A549 (cell line): ENCODE measurements around the gene CDCP1. TPM values are rescaled to one million over a fixed set of nuclear protein-coding genes. Genes with fewer than 3 reads are reported as not detected.

Source experiments
- ATAC-seq, 2 experiments: fragments of 200-7000 bp in 1 of 2; fragments of >200 bp in 1 of 2; cut with Nextera tagmentation in 1 of 2; cut with Tn5 transposase in 1 of 2; 3 replicates each; pipeline versions ENCODE4 v1.8.0 to v1.9.1; 2018 to 2020; ENCODE audit warnings: mild to moderate bottlenecking in 1 of 2, moderate library complexity in 1 of 2
- CTCF ChIA-PET: fragments of 300-600 bp; sonication (Branson Sonifier 250); formaldehyde crosslinking; extraction: SDS; loops from one replicate; lab custom pipeline; 2021; ENCODE audit warnings: antibody characterized with exemption, inconsistent platforms; lab: Yijun Ruan, JAX
- POLR2A ChIA-PET: fragments of 350-600 bp; formaldehyde crosslinking; extraction: SDS; loops from one replicate; lab custom pipeline; 2021; ENCODE audit warnings: antibody characterized with exemption, inconsistent platforms; lab: Yijun Ruan, JAX
- DNase-seq, 2 experiments: peaks; one replicate each; pipeline versions ENCODE4 v3.0.0 to v3.0.0-alpha.2; 2011 to 2016; ENCODE audit warnings: low read depth in 1 of 2, low spot score in 1 of 2
- FAIRE-seq: peaks from 2 replicates; lab custom pipeline; 2011; peaks lifted over from hg19 to GRCh38; lab: Jason Lieb, UNC
- H3K27ac ChIP-seq, 2 experiments: fragments of >200 bp; sonication (Bioruptor Twin); formaldehyde crosslinking; 3 replicates each; pipeline ENCODE4 v1.5.1; 2016 to 2017
- H3K4me1 ChIP-seq: fragments of >200 bp; sonication (Bioruptor Twin); formaldehyde crosslinking; 3 replicates; pipeline ENCODE4 v1.6.1; 2016
- H3K4me2 ChIP-seq: fragments of >200 bp; sonication (Bioruptor Twin); formaldehyde crosslinking; 3 replicates; pipeline ENCODE4 v1.6.1; 2016
- H3K4me3 ChIP-seq: fragments of >200 bp; sonication (Bioruptor Twin); formaldehyde crosslinking; 3 replicates; pipeline ENCODE4 v1.5.1; 2016
- H3K9me3 ChIP-seq: fragments of >200 bp; sonication (Bioruptor Twin); formaldehyde crosslinking; 3 replicates; pipeline ENCODE4 v1.6.1; 2016
- BHLHE40 ChIP-seq: IDR thresholded peaks from 2 replicates; pipeline ENCODE4 v1.6.1; 2012; ENCODE audit warnings: low read depth, low read length, inconsistent platforms
- CHD4 ChIP-seq: fragments of 200-600 bp; sonication (generic); IDR thresholded peaks from 2 replicates; pipeline ENCODE4 v1.6.1; 2016; ENCODE audit warnings: antibody characterized with exemption, mild to moderate bottlenecking, borderline replicate concordance
- CTCF ChIP-seq: fragments of >200 bp; sonication (Bioruptor Twin); formaldehyde crosslinking; IDR thresholded peaks from 3 replicates; pipeline ENCODE4 v1.5.1; 2016
- ELK1 ChIP-seq: fragments of 150-350 bp; IDR thresholded peaks from 2 replicates; pipeline ENCODE4 v1.6.1; 2014; ENCODE audit warnings: low read depth, mild to moderate bottlenecking, low read length
- HDAC2 ChIP-seq: fragments of 200-600 bp; sonication (generic); IDR thresholded peaks from 2 replicates; pipeline ENCODE4 v1.6.1; 2016
- HEYL ChIP-seq: fragments of 250-450 bp; sonication (Bioruptor Pico); IDR thresholded peaks from 2 replicates; pipeline ENCODE4 v1.8.0; 2021; ENCODE audit warnings: mild to moderate bottlenecking, moderate library complexity
- HOXB13 ChIP-seq: fragments of 250-450 bp; sonication (Bioruptor Pico); IDR thresholded peaks from 2 replicates; pipeline ENCODE4 v1.5.0; 2020; ENCODE audit warnings: low read depth, mild to moderate bottlenecking, moderate library complexity
- HOXB5 ChIP-seq: fragments of 250-450 bp; sonication (Bioruptor Pico); IDR thresholded peaks from 2 replicates; pipeline ENCODE4 v1.5.0; 2020; ENCODE audit warnings: mild to moderate bottlenecking, moderate library complexity
- JUN ChIP-seq, 2 experiments: fragments of >200 bp; sonication (Bioruptor Twin); formaldehyde crosslinking; IDR thresholded peaks; 2 replicates in 1 of 2; 3 replicates in 1 of 2; pipeline ENCODE4 v1.6.1; 2016 to 2017
- JUNB ChIP-seq: fragments of >200 bp; sonication (Bioruptor Twin); formaldehyde crosslinking; IDR thresholded peaks from 2 replicates; pipeline ENCODE4 v1.6.1; 2016
- KDM1A ChIP-seq: fragments of 200-600 bp; sonication (generic); IDR thresholded peaks from 2 replicates; pipeline ENCODE4 v1.6.1; 2016; ENCODE audit warnings: low read depth, mild to moderate bottlenecking
- NPAS2 ChIP-seq: fragments of 250-450 bp; sonication (Bioruptor Pico); IDR thresholded peaks from 2 replicates; pipeline ENCODE4 v1.8.0; 2022; ENCODE audit warnings: mild to moderate bottlenecking, moderate library complexity, borderline replicate concordance
- NR3C1 ChIP-seq: fragments of >200 bp; sonication (Bioruptor Twin); formaldehyde crosslinking; IDR thresholded peaks from 3 replicates; pipeline ENCODE4 v1.6.1; 2017
- POLR2A ChIP-seq: IDR thresholded peaks from 2 replicates; pipeline ENCODE4 v1.6.1; 2012; ENCODE audit warnings: mild to moderate bottlenecking, low read length
- RAD21 ChIP-seq, 2 experiments: fragments of >200 bp in 1 of 2; sonication (Bioruptor Twin) in 1 of 2; formaldehyde crosslinking in 1 of 2; IDR thresholded peaks in 1 of 2; conservative IDR thresholded peaks in 1 of 2; 2 replicates in 1 of 2; 3 replicates in 1 of 2; pipeline ENCODE4 v1.6.1; 2012 to 2018; ENCODE audit warnings: inconsistent platforms in 1 of 2
- RCOR1 ChIP-seq: fragments of 150-350 bp; IDR thresholded peaks from 2 replicates; pipeline ENCODE4 v1.6.1; 2014; ENCODE audit warnings: antibody characterized with exemption, low read length, low read depth
- RFX5 ChIP-seq: fragments of 450-650 bp; IDR thresholded peaks from 2 replicates; pipeline ENCODE4 v1.7.1; 2014; ENCODE audit warnings: antibody characterized with exemption, mild to moderate bottlenecking, moderate library complexity
- SMC3 ChIP-seq: fragments of >200 bp; sonication (Bioruptor Twin); formaldehyde crosslinking; IDR thresholded peaks from 3 replicates; pipeline ENCODE4 v1.6.1; 2018; ENCODE audit warnings: inconsistent platforms
- SREBF2 ChIP-seq: fragments of 450-650 bp; IDR thresholded peaks from 2 replicates; pipeline ENCODE4 v1.6.1; 2014; ENCODE audit warnings: mild to moderate bottlenecking, moderate library complexity
- TFCP2L1 ChIP-seq: fragments of 250-450 bp; sonication (Bioruptor Pico); IDR thresholded peaks from 2 replicates; pipeline ENCODE4 v1.5.0; 2021; ENCODE audit warnings: mild to moderate bottlenecking
- USF2 ChIP-seq: fragments of 450-650 bp; IDR thresholded peaks from 2 replicates; pipeline ENCODE4 v1.6.1; 2014; ENCODE audit warnings: antibody characterized with exemption
- ZC3H11A ChIP-seq: fragments of 450-650 bp; IDR thresholded peaks from 2 replicates; pipeline ENCODE4 v1.6.1; 2014; ENCODE audit warnings: antibody characterized with exemption, mild to moderate bottlenecking
- ZSCAN20 ChIP-seq: fragments of 250-450 bp; sonication (Bioruptor Pico); IDR thresholded peaks from 2 replicates; pipeline ENCODE4 v1.8.0; 2022; ENCODE audit warnings: mild to moderate bottlenecking, moderate library complexity
- WGBS: methylation state at CpG from one replicate; pipeline ENCODE4 v1.1.6; 2017; ENCODE audit errors: missing lambda C conversion rate; 5-methylcytosine and 5-hydroxymethylcytosine counted together
- polyA plus RNA-seq, 4 experiments: library from polyadenylated mRNA; depleted of rRNA in 3 of 4; stranded (reverse); fragments of >200 nt; fragmentation: RNase III in 1 of 4; extraction: RNeasy Plus Mini Kit Qiagen cat#74134 plus additional on column Dnase treatment in 1 of 4; gene quantifications; 2 replicates in 3 of 4; 3 replicates in 1 of 4; pipeline ENCODE4 v1.2.3, GENCODE V29; 2011 to 2017

Gene CDCP1
- polyA plus RNA-seq, 2 of the 4 experiments (the other 2 are of a cell fraction): 3.0 to 9.9 TPM

GRCh38 chr3:45100981-45101407, 45.2 kb downstream of the CDCP1 start:
- WGBS: 82% methylated on average over 3 of the region's 3 CpGs
- DNase-seq (no peak), FAIRE-seq (no peak), ATAC-seq (no peak)
- CTCF ChIA-PET: no interaction called here
- POLR2A ChIA-PET: no interaction called here
- TF ChIP-seq NPAS2 (CRISPR knock-in tag): no peak
- TF ChIP-seq POLR2A: no peak
- TF ChIP-seq JUNB: no peak
- TF ChIP-seq ZC3H11A: no peak
- TF ChIP-seq RCOR1: no peak
- no peak for TF ChIP-seq USF2
- TF ChIP-seq HEYL (CRISPR knock-in tag): no peak
- no peak for TF ChIP-seq TFCP2L1 (CRISPR knock-in tag)
- TF ChIP-seq KDM1A: no peak
- no peak for TF ChIP-seq SMC3
- no peak for TF ChIP-seq ZSCAN20
- TF ChIP-seq SREBF2: no peak
- no peak for TF ChIP-seq HDAC2
- TF ChIP-seq ELK1: no peak
- TF ChIP-seq HOXB5 (CRISPR knock-in tag): no peak
- no peak for TF ChIP-seq BHLHE40
- TF ChIP-seq RAD21 (conservative IDR thresholded peaks at IDR 0.05 in 1 of 2, IDR thresholded peaks at IDR 0.05 in 1 of 2): no peak
- TF ChIP-seq CHD4: no peak
- no peak for TF ChIP-seq CTCF
- TF ChIP-seq NR3C1: no peak
- Histone ChIP-seq H3K4me2 (no peak overlapping the region), H3K4me1 (no peaks in the 10 kb centered on the region), H3K4me3 (no peak overlapping the region), H3K27ac (no peak overlapping the region), H3K9me3 (no peaks in the 10 kb centered on the region)

GRCh38 chr3:45098310-45098709, 47.9 kb downstream of the CDCP1 start:
- no peak for FAIRE-seq
- H3K4me2 ChIP-seq: no peak overlapping the region
- TF ChIP-seq RFX5 (no peak), HOXB13 (no peak), JUN (IDR thresholded peaks at IDR 0.05) (no peak)
- TF ChIP-seq, all 56 proteins: peak for 0
- DNase-seq (no peak), ATAC-seq (no peak)
- H3K9me3 ChIP-seq: no peaks in the 10 kb centered on the region
- WGBS: 88% methylated on average over 5 of the region's 5 CpGs
- ChIA-PET POLR2A (no interaction called here), CTCF (interaction anchor here (1.2 to 1.5 kb wide), 3 partner anchors 12 to 112 kb away, joined by 3 to 6 read pairs (median 3); no protein-coding TSS in a partner anchor)
- H3K27ac ChIP-seq: no peak overlapping the region
- H3K4me1 ChIP-seq: no peaks in the 10 kb centered on the region
- H3K4me3 ChIP-seq: no peak overlapping the region
